Measurements from ENCODE around the gene COL6A1. TPM values are rescaled to one million over a fixed set of nuclear protein-coding genes. Genes with fewer than 3 reads are reported as not detected.

The COL6A1 gene
- total RNA-seq, 1 experiment from 2014 or later: 33.4 TPM

DNA sequence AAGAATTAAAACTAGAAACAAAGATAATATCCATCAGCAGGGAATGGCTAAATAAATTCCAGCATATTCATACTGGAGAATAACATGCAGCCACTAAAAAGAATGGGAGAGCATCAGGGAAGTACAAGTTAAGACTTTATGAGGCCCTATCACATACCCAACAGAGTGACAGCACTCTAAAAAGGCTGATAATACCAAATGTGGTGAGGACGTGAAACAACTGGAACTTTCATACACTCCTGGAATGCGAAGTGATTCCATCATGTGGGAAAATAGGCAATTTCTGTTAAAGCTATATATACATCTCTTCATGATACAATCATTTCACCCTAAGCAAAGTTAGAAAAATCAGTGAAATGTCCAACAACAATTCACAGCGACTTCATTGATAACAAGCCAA is 42.6 kb downstream of the COL6A1 start:
- H3K4me1 Mint-ChIP-seq (ENCODE audit: low read depth, unreplicated experiment): peaks cover 26% of the 10 kb centered on the region
- no peak for DNase-seq
- H3K36me3 ChIP-seq (ENCODE audit: control insufficient read depth, insufficient read depth, low read length): no peaks in the 10 kb centered on the region
- BruUV-seq (replicated peaks): no TSS peak
- H3K36me3 Mint-ChIP-seq (ENCODE audit: insufficient read depth, unreplicated experiment): no peaks in the 10 kb centered on the region
- H3K27me3 Mint-ChIP-seq (ENCODE audit: insufficient read depth, unreplicated experiment): no peaks in the 10 kb centered on the region
- H3K4me1 ChIP-seq: peaks cover 44% of the 10 kb centered on the region
- ChIA-PET CTCF (no interaction called here), POLR2A (no interaction called here)
- TF ChIP-seq, protein P1, sequence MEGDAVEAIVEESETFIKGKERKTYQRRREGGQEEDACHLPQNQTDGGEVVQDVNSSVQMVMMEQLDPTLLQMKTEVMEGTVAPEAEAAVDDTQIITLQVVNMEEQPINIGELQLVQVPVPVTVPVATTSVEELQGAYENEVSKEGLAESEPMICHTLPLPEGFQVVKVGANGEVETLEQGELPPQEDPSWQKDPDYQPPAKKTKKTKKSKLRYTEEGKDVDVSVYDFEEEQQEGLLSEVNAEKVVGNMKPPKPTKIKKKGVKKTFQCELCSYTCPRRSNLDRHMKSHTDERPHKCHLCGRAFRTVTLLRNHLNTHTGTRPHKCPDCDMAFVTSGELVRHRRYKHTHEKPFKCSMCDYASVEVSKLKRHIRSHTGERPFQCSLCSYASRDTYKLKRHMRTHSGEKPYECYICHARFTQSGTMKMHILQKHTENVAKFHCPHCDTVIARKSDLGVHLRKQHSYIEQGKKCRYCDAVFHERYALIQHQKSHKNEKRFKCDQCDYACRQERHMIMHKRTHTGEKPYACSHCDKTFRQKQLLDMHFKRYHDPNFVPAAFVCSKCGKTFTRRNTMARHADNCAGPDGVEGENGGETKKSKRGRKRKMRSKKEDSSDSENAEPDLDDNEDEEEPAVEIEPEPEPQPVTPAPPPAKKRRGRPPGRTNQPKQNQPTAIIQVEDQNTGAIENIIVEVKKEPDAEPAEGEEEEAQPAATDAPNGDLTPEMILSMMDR (IDR thresholded peaks at IDR 0.05; ENCODE audit: insufficient read depth in 1 of 2, low read depth in 1 of 2, low read length in 1 of 2, severe bottlenecking in 1 of 2, unreplicated experiment in 1 of 2): no peak
- no peaks in the 10 kb centered on the region for H3K27me3 ChIP-seq (replicated peaks; ENCODE audit: control insufficient read depth, insufficient read depth, low read length)
- no peak overlapping the region for H3K4me3 ChIP-seq (ENCODE audit: low read depth, low read length)
- intact Hi-C loops (cut with micrococcal nuclease; ENCODE audit: unreplicated experiment): loop anchor here (10.0 kb wide), 1 partner anchor 49 kb away; no protein-coding TSS in a partner anchor
- H3K9me3 Mint-ChIP-seq (ENCODE audit: unreplicated experiment): peaks cover 5% of the 10 kb centered on the region
- peaks cover 2% of the 10 kb centered on the region; the same call in 1 of the 2 replicates for H3K9me3 ChIP-seq
- H3K27ac Mint-ChIP-seq (ENCODE audit: unreplicated experiment): no peak overlapping the region
- H3K4me3 Mint-ChIP-seq (ENCODE audit: unreplicated experiment): no peak overlapping the region

DNA sequence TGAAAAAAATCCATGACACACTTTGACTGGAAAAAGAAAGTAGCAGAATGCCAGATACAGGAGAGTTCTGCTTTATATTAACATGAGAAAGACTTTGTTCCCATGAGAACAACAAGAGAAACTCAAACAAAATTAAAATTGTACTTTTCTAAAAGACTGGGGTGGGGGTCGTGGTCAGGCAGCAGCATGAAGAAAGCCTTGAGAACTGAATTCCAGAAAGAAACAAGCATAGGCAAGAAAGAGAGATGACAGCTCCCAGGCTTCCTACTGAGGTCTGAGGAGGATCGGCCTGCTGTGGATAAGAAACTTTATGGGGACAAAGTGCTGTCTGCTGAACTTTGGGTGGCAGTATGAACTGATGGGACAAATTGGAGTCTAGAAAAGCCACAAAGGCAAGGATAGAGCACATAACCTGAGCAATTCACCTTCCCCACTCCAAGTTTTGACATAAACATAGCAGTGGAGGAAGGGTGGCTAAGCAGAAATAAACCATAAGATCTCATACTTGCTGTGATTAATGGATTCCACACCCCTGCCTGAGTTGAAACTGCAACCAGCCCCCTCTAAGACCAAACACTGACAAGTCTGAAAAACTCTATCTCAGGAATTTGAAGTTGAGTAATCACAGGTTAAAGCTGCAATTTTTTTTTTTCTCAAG is 43.7 kb downstream of the COL6A1 start:
- no peaks in the 10 kb centered on the region for H3K36me3 Mint-ChIP-seq (ENCODE audit: insufficient read depth, unreplicated experiment)
- peaks cover 13% of the 10 kb centered on the region for H3K9me3 Mint-ChIP-seq (ENCODE audit: unreplicated experiment)
- peak overlapping the region; percentile 24 for H3K27ac Mint-ChIP-seq (ENCODE audit: unreplicated experiment)
- Histone ChIP-seq H3K4me3 (ENCODE audit: low read depth, low read length) (no peak overlapping the region), H3K36me3 (ENCODE audit: control insufficient read depth, insufficient read depth, low read length) (no peaks in the 10 kb centered on the region), H3K9me3 (peaks cover 8% of the 10 kb centered on the region; the same call in 1 of the 2 replicates), H3K27me3 (replicated peaks; ENCODE audit: control insufficient read depth, insufficient read depth, low read length) (no peaks in the 10 kb centered on the region), H3K4me1 (peaks cover 44% of the 10 kb centered on the region)
- peak in 1 of 2 experiments; percentile 38 for DNase-seq
- CTCF ChIA-PET: interaction anchor here (1.0 kb wide), 1 partner anchor 118 kb away, joined by 3 read pairs; no protein-coding TSS in a partner anchor
- peak overlapping the region; percentile 34 for H3K4me3 Mint-ChIP-seq (ENCODE audit: unreplicated experiment)
- intact Hi-C loops (cut with micrococcal nuclease; ENCODE audit: unreplicated experiment): loop anchor here (10.0 kb wide), 1 partner anchor 50 kb away; no protein-coding TSS in a partner anchor
- TF ChIP-seq, protein P1 (IDR thresholded peaks at IDR 0.05; ENCODE audit: insufficient read depth in 1 of 2, low read depth in 1 of 2, low read length in 1 of 2, severe bottlenecking in 1 of 2, unreplicated experiment in 1 of 2): no peak
- POLR2A ChIA-PET: no interaction called here
- no peaks in the 10 kb centered on the region for H3K27me3 Mint-ChIP-seq (ENCODE audit: insufficient read depth, unreplicated experiment)
- no TSS peak for BruUV-seq (replicated peaks)
- peaks cover 25% of the 10 kb centered on the region for H3K4me1 Mint-ChIP-seq (ENCODE audit: low read depth, unreplicated experiment)

GRCh38 chr21:46027851-46028493 is 46.4 kb downstream of the COL6A1 start:
- CTCF ChIA-PET: no interaction called here
- no TSS peak for BruUV-seq (replicated peaks)
- DNase-seq: no peak
- Histone ChIP-seq H3K4me3 (ENCODE audit: low read depth, low read length) (no peak overlapping the region), H3K27me3 (replicated peaks; ENCODE audit: control insufficient read depth, insufficient read depth, low read length) (no peaks in the 10 kb centered on the region), H3K36me3 (ENCODE audit: control insufficient read depth, insufficient read depth, low read length) (no peaks in the 10 kb centered on the region), H3K9me3 (peaks cover 8% of the 10 kb centered on the region; the same call in 1 of the 2 replicates), H3K4me1 (peaks cover 33% of the 10 kb centered on the region)
- TF ChIP-seq, protein P1 (IDR thresholded peaks at IDR 0.05; ENCODE audit: insufficient read depth in 1 of 2, low read depth in 1 of 2, low read length in 1 of 2, severe bottlenecking in 1 of 2, unreplicated experiment in 1 of 2): no peak
- Mint-ChIP-seq H3K4me3 (ENCODE audit: unreplicated experiment) (no peak overlapping the region), H3K9me3 (ENCODE audit: unreplicated experiment) (peaks cover 13% of the 10 kb centered on the region), H3K36me3 (ENCODE audit: insufficient read depth, unreplicated experiment) (no peaks in the 10 kb centered on the region), H3K27ac (ENCODE audit: unreplicated experiment) (no peak overlapping the region), H3K27me3 (ENCODE audit: insufficient read depth, unreplicated experiment) (no peaks in the 10 kb centered on the region), H3K4me1 (ENCODE audit: low read depth, unreplicated experiment) (peaks cover 25% of the 10 kb centered on the region)
- intact Hi-C loops (cut with micrococcal nuclease; ENCODE audit: unreplicated experiment): loop anchor here (10.0 kb wide), 1 partner anchor 53 kb away; no protein-coding TSS in a partner anchor
- POLR2A ChIA-PET: no interaction called here

Measured in Caco-2 (cell line).